Measurements from ENCODE around the gene TNPO2. TPM values are rescaled to one million over a fixed set of nuclear protein-coding genes. Genes with fewer than 3 reads are reported as not detected.

Gene TNPO2
- total RNA-seq, 2 donors from 2014 or later, result 106 to 113 TPM

DNA sequence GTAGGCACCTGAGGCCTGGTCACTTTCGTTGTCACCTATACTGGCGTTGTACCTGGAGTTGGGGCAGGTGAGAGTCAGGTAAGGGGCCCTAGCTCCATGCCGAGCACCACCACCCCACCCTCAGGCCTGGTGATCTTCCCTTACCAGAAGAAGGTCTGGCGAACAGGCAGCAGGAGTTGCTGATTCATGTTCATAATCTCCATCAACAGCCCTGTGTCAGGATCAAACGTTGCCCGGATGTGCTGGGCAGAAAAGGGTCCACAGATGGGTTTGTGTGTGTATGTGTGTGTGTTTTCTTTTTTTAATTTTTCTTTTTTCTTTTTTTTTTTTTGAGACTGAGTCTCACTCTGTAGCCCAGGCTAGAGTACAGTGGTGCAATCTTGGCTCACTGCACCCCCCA is 71.5 kb downstream of the TNPO2 start:
- Mint-ChIP-seq H3K4me3 (no peak overlapping the region), H3K4me1 (no peaks in the 10 kb centered on the region), H3K27ac (no peak overlapping the region), H3K27me3 (ENCODE audit: insufficient read depth) (no peaks in the 10 kb centered on the region), H3K9me3 (peaks cover 1% of the 10 kb centered on the region), H3K36me3 (ENCODE audit: low read depth) (peaks cover 59% of the 10 kb centered on the region)
- H3K4me3 ChIP-seq (ENCODE audit: low read length), result no peak overlapping the region
- no peak for DNase-seq
- no peaks in the 10 kb centered on the region for H3K27me3 ChIP-seq (ENCODE audit: control insufficient read depth, insufficient read depth, low read length, poor library complexity, severe bottlenecking)
- H3K9ac ChIP-seq (ENCODE audit: extremely low read depth, low read length, poor library complexity, severe bottlenecking), result no peak overlapping the region
- 96 to 100% methylated on average over 2 to 5 of the region's 6 CpGs for WGBS, 2 experiments (ENCODE audit: insufficient coverage in 1 of 2, insufficient read length in 1 of 2)
- no peak overlapping the region for H3K27ac ChIP-seq (ENCODE audit: low read depth, low read length)
- TF ChIP-seq, protein P1, sequence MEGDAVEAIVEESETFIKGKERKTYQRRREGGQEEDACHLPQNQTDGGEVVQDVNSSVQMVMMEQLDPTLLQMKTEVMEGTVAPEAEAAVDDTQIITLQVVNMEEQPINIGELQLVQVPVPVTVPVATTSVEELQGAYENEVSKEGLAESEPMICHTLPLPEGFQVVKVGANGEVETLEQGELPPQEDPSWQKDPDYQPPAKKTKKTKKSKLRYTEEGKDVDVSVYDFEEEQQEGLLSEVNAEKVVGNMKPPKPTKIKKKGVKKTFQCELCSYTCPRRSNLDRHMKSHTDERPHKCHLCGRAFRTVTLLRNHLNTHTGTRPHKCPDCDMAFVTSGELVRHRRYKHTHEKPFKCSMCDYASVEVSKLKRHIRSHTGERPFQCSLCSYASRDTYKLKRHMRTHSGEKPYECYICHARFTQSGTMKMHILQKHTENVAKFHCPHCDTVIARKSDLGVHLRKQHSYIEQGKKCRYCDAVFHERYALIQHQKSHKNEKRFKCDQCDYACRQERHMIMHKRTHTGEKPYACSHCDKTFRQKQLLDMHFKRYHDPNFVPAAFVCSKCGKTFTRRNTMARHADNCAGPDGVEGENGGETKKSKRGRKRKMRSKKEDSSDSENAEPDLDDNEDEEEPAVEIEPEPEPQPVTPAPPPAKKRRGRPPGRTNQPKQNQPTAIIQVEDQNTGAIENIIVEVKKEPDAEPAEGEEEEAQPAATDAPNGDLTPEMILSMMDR (conservative IDR thresholded peaks at IDR 0.05), result no peak
- peaks cover 18% of the 10 kb centered on the region for H3K36me3 ChIP-seq (ENCODE audit: control insufficient read depth, insufficient read depth, low read length)
- H3K4me1 ChIP-seq (ENCODE audit: control insufficient read depth, insufficient read depth, low read length), result no peaks in the 10 kb centered on the region
- no peaks in the 10 kb centered on the region for H3K9me3 ChIP-seq (ENCODE audit: control insufficient read depth, low read length)

DNA sequence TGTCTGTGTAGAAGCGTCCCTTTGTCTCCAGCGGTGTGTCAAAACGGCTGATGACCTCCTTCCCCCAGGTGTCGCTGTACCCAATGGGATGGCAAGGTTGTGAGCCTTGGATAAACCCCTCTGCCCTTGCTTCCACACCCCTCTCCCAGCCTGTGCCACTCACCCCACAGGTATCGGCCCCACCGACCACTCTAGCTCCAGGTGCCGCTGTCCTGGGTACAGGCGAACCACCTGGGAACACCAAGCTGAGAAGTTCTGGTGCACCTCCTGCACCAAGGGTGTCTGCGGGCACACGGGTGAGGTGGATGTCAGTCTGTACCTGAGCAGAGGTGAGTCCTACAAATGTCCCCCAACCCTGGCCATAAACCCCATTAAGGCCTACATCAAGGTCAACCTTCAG is 73.8 kb downstream of the TNPO2 start:
- no peaks in the 10 kb centered on the region for H3K9me3 ChIP-seq (ENCODE audit: control insufficient read depth, low read length)
- Mint-ChIP-seq H3K4me1 (no peaks in the 10 kb centered on the region), H3K36me3 (ENCODE audit: low read depth) (peaks cover 43% of the 10 kb centered on the region), H3K27ac (no peak overlapping the region), H3K27me3 (ENCODE audit: insufficient read depth) (no peaks in the 10 kb centered on the region), H3K4me3 (no peak overlapping the region), H3K9me3 (peaks cover 1% of the 10 kb centered on the region)
- no peaks in the 10 kb centered on the region for H3K36me3 ChIP-seq (ENCODE audit: control insufficient read depth, insufficient read depth, low read length)
- no peak overlapping the region for H3K27ac ChIP-seq (ENCODE audit: low read depth, low read length)
- no peak overlapping the region for H3K9ac ChIP-seq (ENCODE audit: extremely low read depth, low read length, poor library complexity, severe bottlenecking)
- H3K4me3 ChIP-seq (ENCODE audit: low read length), result no peak overlapping the region
- WGBS, 2 experiments (ENCODE audit: insufficient coverage in 1 of 2, insufficient read length in 1 of 2), result 93 to 100% methylated on average over 8 to 10 of the region's 10 CpGs
- H3K27me3 ChIP-seq (ENCODE audit: control insufficient read depth, insufficient read depth, low read length, poor library complexity, severe bottlenecking), result no peaks in the 10 kb centered on the region
- no peaks in the 10 kb centered on the region for H3K4me1 ChIP-seq (ENCODE audit: control insufficient read depth, insufficient read depth, low read length)
- DNase-seq, result no peak
- TF ChIP-seq, protein P1 (conservative IDR thresholded peaks at IDR 0.05), result no peak

Other genes starting within 250 kb of the TNPO2 start
- 1 to 10 TPM; 5.3 to 7.4 TPM for gene ZNF709, start 239.1 kb downstream of the TNPO2 start, total RNA-seq
- gene ZNF564, start 172.4 kb downstream of the TNPO2 start, total RNA-seq, result 10 to 100 TPM; 17.3 to 20.6 TPM
- gene ZNF490, start 113.1 kb downstream of the TNPO2 start, total RNA-seq, result 10 to 100 TPM; 10.6 to 11.2 TPM
- gene ZNF791, start 113.0 kb downstream of the TNPO2 start, total RNA-seq, result 10 to 100 TPM; 23.2 to 32.1 TPM
- gene MAN2B1, start 57.2 kb downstream of the TNPO2 start, total RNA-seq, result 100 to 1,000 TPM; 101 to 113 TPM
- gene WDR83, start 57.1 kb downstream of the TNPO2 start, total RNA-seq, result 10 to 100 TPM; 18.8 to 26.2 TPM
- gene DHPS, start 42.1 kb downstream of the TNPO2 start, total RNA-seq, result 10 to 100 TPM; 76.1 to 98.5 TPM
- gene GNG14, start 35.9 kb downstream of the TNPO2 start, total RNA-seq, result not detected
- gene FBXW9, start 27.3 kb downstream of the TNPO2 start, total RNA-seq, result 10 to 100 TPM; 12.6 to 14.7 TPM
- gene TRIR, start 10.8 kb upstream of the TNPO2 start, total RNA-seq, result 100 to 1,000 TPM; 103 to 125 TPM
- 100 to 1,000 TPM in 1 of 2 donors, 10 to 100 TPM in 1; 97.8 to 102 TPM for gene GET3, start 13.6 kb upstream of the TNPO2 start, total RNA-seq
- gene BEST2, start 27.9 kb upstream of the TNPO2 start, total RNA-seq, result 1 to 10 TPM in 1 of 2 donors, under 1 TPM in 1; 0.95 to 1.2 TPM
- 100 to 1,000 TPM in 1 of 2 donors, 10 to 100 TPM in 1; 82.1 to 103 TPM for gene HOOK2, start 51.6 kb upstream of the TNPO2 start, total RNA-seq
- 1 to 10 TPM; 6.7 to 7.2 TPM for gene JUNB, start 67.6 kb upstream of the TNPO2 start, total RNA-seq
- 100 to 1,000 TPM; 429 to 507 TPM for gene PRDX2, start 77.9 kb upstream of the TNPO2 start, total RNA-seq
- gene THSD8, start 78.1 kb upstream of the TNPO2 start, total RNA-seq, result 10 to 100 TPM; 34.4 to 57.4 TPM
- gene RNASEH2A, start 82.7 kb upstream of the TNPO2 start, total RNA-seq, result 10 to 100 TPM; 51.0 to 97.1 TPM
- gene RTBDN, start 110.6 kb upstream of the TNPO2 start, total RNA-seq, result 1 to 10 TPM in 1 of 2 donors, under 1 TPM in 1; 0.68 to 1.7 TPM
- 10 to 100 TPM in 1 of 2 donors, 1 to 10 TPM in 1; 6.9 to 18.5 TPM for gene MAST1, start 114.6 kb upstream of the TNPO2 start, total RNA-seq
- gene DNASE2, start 157.5 kb upstream of the TNPO2 start, total RNA-seq, result 10 to 100 TPM; 20.8 to 32.3 TPM
- 1 to 10 TPM in 1 of 2 donors, under 1 TPM in 1; 0.91 to 1.0 TPM for gene KLF1, start 163.3 kb upstream of the TNPO2 start, total RNA-seq
- gene GCDH, start 167.2 kb upstream of the TNPO2 start, total RNA-seq, result 10 to 100 TPM; 58.1 to 62.9 TPM
- gene SYCE2, start 195.4 kb upstream of the TNPO2 start, total RNA-seq, result 1 to 10 TPM; 2.4 to 3.9 TPM
- gene FARSA, start 209.8 kb upstream of the TNPO2 start, total RNA-seq, result 10 to 100 TPM; 65.1 to 70.8 TPM
- 1,000 to 10,000 TPM in 1 of 2 donors, 100 to 1,000 TPM in 1; 873 to 1,303 TPM for gene CALR, start 214.7 kb upstream of the TNPO2 start, total RNA-seq
- 100 to 1,000 TPM in 1 of 2 donors, 10 to 100 TPM in 1; 75.5 to 117 TPM for gene RAD23A, start 221.9 kb upstream of the TNPO2 start, total RNA-seq
- 10 to 100 TPM; 31.0 to 34.9 TPM for gene GADD45GIP1, start 233.3 kb upstream of the TNPO2 start, total RNA-seq
- under 1 TPM; 0.13 to 0.40 TPM for gene DAND5, start 245.6 kb upstream of the TNPO2 start, total RNA-seq

Measured in endodermal cell (in vitro differentiated cells).